Gastrocnemius medialis (tissue), 4 donors: ENCODE measurements around the gene SH3BP5.

Source experiments
- POLR2A ChIP-seq, 2 donors: fragments of 450-650 bp; IDR thresholded peaks; one replicate each; pipeline ENCODE4 v1.6.1; 2017; ENCODE audit warnings: antibody characterized with exemption in 2 of 2, mild to moderate bottlenecking in 2 of 2, moderate library complexity in 2 of 2
- TF ChIP-seq, protein P1 (sequence below), 5 experiments: fragments of 450-650 bp in 3 of 5; fragments of 200-600 bp in 2 of 5; sonication (generic) in 2 of 5; IDR thresholded peaks in 4 of 5; conservative IDR thresholded peaks in 1 of 5; 1 replicate in 4 of 5; 2 replicates in 1 of 5; pipeline ENCODE4 v1.5.1; 2016 to 2019; ENCODE audit warnings: antibody characterized with exemption in 5 of 5, mild to moderate bottlenecking in 3 of 5, moderate library complexity in 3 of 5

- TF ChIP-seq, protein P1, sequence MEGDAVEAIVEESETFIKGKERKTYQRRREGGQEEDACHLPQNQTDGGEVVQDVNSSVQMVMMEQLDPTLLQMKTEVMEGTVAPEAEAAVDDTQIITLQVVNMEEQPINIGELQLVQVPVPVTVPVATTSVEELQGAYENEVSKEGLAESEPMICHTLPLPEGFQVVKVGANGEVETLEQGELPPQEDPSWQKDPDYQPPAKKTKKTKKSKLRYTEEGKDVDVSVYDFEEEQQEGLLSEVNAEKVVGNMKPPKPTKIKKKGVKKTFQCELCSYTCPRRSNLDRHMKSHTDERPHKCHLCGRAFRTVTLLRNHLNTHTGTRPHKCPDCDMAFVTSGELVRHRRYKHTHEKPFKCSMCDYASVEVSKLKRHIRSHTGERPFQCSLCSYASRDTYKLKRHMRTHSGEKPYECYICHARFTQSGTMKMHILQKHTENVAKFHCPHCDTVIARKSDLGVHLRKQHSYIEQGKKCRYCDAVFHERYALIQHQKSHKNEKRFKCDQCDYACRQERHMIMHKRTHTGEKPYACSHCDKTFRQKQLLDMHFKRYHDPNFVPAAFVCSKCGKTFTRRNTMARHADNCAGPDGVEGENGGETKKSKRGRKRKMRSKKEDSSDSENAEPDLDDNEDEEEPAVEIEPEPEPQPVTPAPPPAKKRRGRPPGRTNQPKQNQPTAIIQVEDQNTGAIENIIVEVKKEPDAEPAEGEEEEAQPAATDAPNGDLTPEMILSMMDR (IDR thresholded peaks at IDR 0.05 in 4 of 5, conservative IDR thresholded peaks at IDR 0.05 in 1 of 5), result no peak
- no peak for TF ChIP-seq POLR2A (IDR thresholded peaks at IDR 0.05)
Measured at GRCh38 chr3:15220661-15221060, 111.7 kb downstream of the SH3BP5 start.
